RCC 7860 (cell line): ENCODE data around the gene GLS.
"Not testable (repeated sequence)": the region's sequence is repeated elsewhere in the genome, so short reads cannot be mapped to it uniquely, and the experiment has no call there.

Experiments
- DNase-seq: peaks from one replicate; pipeline ENCODE4 v3.0.0-alpha.2; 2015; ENCODE audit warnings: low spot score
- FAIRE-seq: peaks from 2 replicates; lab custom pipeline; 2012; peaks lifted over from hg19 to GRCh38; lab: Jason Lieb, UNC

GLS gene

GRCh38 chr2:190882411-190882766 is 1.8 kb downstream of the GLS start:
- no peak for DNase-seq
- FAIRE-seq = no peak

GRCh38 chr2:190882856-190883582 is 2.4 kb downstream of the GLS start:
- DNase-seq (no peak), FAIRE-seq (peak; percentile 39)

GRCh38 chr2:190885844-190886243 is 5.2 kb downstream of the GLS start:
- DNase-seq, FAIRE-seq: not testable (repeated sequence)

GRCh38 chr2:190887089-190887488 is 6.5 kb downstream of the GLS start:
- DNase-seq (peak; percentile 66), FAIRE-seq (peak; percentile 94)

GRCh38 chr2:190888449-190888848 is 7.8 kb downstream of the GLS start:
- DNase-seq (peak; percentile 9), FAIRE-seq (no peak)

GRCh38 chr2:190889175-190889943 is 8.7 kb downstream of the GLS start:
- DNase-seq (peak; percentile 11), FAIRE-seq (no peak)

- DNase-seq (no peak), FAIRE-seq (no peak)
Observed at GRCh38 chr2:190891372-190891771, 10.8 kb downstream of the GLS start.

- peak; percentile 8 for DNase-seq
- no peak for FAIRE-seq
Observed at GRCh38 chr2:190891889-190892288, 11.3 kb downstream of the GLS start.

- DNase-seq (peak; percentile 8), FAIRE-seq (no peak)
Observed at GRCh38 chr2:190893157-190893556, 12.5 kb downstream of the GLS start.

- DNase-seq = no peak
- peak; percentile 70 for FAIRE-seq
Observed at GRCh38 chr2:190896477-190896876, 15.9 kb downstream of the GLS start.

- DNase-seq (no peak), FAIRE-seq (peak; percentile 78)
Observed at GRCh38 chr2:190903693-190904450, 23.3 kb downstream of the GLS start.

- DNase-seq (no peak), FAIRE-seq (peak; percentile 57)
Observed at GRCh38 chr2:190904640-190905261, 24.1 kb downstream of the GLS start.

- FAIRE-seq (no peak), DNase-seq (no peak)
Observed at GRCh38 chr2:190908532-190908931, 27.9 kb downstream of the GLS start.

GRCh38 chr2:190909680-190910079 is 29.1 kb downstream of the GLS start:
- DNase-seq = peak; percentile 61
- FAIRE-seq = no peak

GRCh38 chr2:190910341-190911136 is 29.9 kb downstream of the GLS start:
- no peak for FAIRE-seq
- DNase-seq = peak; percentile 51

GRCh38 chr2:190911813-190912212 is 31.2 kb downstream of the GLS start:
- peak; percentile 82 for DNase-seq
- peak; percentile 99 for FAIRE-seq

- no peak for DNase-seq
- FAIRE-seq = peak; percentile 77
Observed at GRCh38 chr2:190912726-190913125, 32.1 kb downstream of the GLS start.

GRCh38 chr2:190913725-190914124 is 33.1 kb downstream of the GLS start:
- FAIRE-seq = peak; percentile 28

GRCh38 chr2:190916829-190917228 is 36.2 kb downstream of the GLS start:
- DNase-seq (no peak), FAIRE-seq (no peak)

More at GRCh38 chr2:190913725-190914124, 33.1 kb downstream of the GLS start:
- no peak for DNase-seq

GRCh38 chr2:190920085-190920484 is 39.5 kb downstream of the GLS start:
- no peak for FAIRE-seq
- DNase-seq = no peak
